Measurements from ENCODE around the gene ZNF140.

ZNF140 gene

GRCh38 chr12:133080368-133081158 lies at the start of gene ZNF140:
Gene ZNF140 (plus strand): TSS chr12:133080923. CDS start chr12:133081321, 398 bp downstream.
- DNase-seq (ENCODE audit: low read depth in 2 of 2), result peak; percentile 88 to 89

- peak; percentile 94 to 95 for DNase-seq (ENCODE audit: low read depth in 2 of 2)
Observed at GRCh38 chr12:133037207-133038005, 43.3 kb upstream of the ZNF140 start, which contains the start of gene ZNF84. Gene ZNF84 (plus strand): TSS chr12:133037509. CDS start chr12:133041468, 3,959 bp downstream.

GRCh38 chr12:133038118-133038709 lies 42.5 kb upstream of the ZNF140 start:
- DNase-seq (ENCODE audit: low read depth in 2 of 2), result no peak

- DNase-seq (ENCODE audit: low read depth in 2 of 2), result no peak
Observed at GRCh38 chr12:133046698-133047097, 34.0 kb upstream of the ZNF140 start.

GRCh38 chr12:133057446-133057845 lies 23.3 kb upstream of the ZNF140 start:
- no peak for DNase-seq (ENCODE audit: low read depth in 2 of 2)

GRCh38 chr12:133058203-133059113 lies 22.3 kb upstream of the ZNF140 start:
- DNase-seq (ENCODE audit: low read depth in 2 of 2), result no peak

GRCh38 chr12:133061954-133062353 lies 18.8 kb upstream of the ZNF140 start:
- no peak for DNase-seq (ENCODE audit: low read depth in 2 of 2)

GRCh38 chr12:133063556-133063955 lies 17.2 kb upstream of the ZNF140 start:
- DNase-seq (ENCODE audit: low read depth in 2 of 2), result no peak

- no peak for DNase-seq (ENCODE audit: low read depth in 2 of 2)
Observed at GRCh38 chr12:133073836-133074235, 6.9 kb upstream of the ZNF140 start.

- peak; percentile 88 to 89 for DNase-seq (ENCODE audit: low read depth in 2 of 2)
Observed at GRCh38 chr12:133080026-133080367, 726 bp upstream of the ZNF140 start.

- DNase-seq (ENCODE audit: low read depth in 2 of 2), result peak in 1 of 2 donors; percentile 62
Observed at GRCh38 chr12:133081159-133081780, 547 bp downstream of the ZNF140 start.

GRCh38 chr12:133083345-133083744 lies 2.6 kb downstream of the ZNF140 start:
- DNase-seq (ENCODE audit: low read depth in 2 of 2), result no peak

- no peak for DNase-seq (ENCODE audit: low read depth in 2 of 2)
Observed at GRCh38 chr12:133105620-133106019, 24.9 kb downstream of the ZNF140 start.

- no peak for DNase-seq (ENCODE audit: low read depth in 2 of 2)
Observed at GRCh38 chr12:133106253-133106652, 25.5 kb downstream of the ZNF140 start.

GRCh38 chr12:133107121-133107520 lies 26.4 kb downstream of the ZNF140 start:
- DNase-seq (ENCODE audit: low read depth in 2 of 2), result no peak

- no peak for DNase-seq (ENCODE audit: low read depth in 2 of 2)
Observed at GRCh38 chr12:133108150-133108549, 27.4 kb downstream of the ZNF140 start.

- no peak for DNase-seq (ENCODE audit: low read depth in 2 of 2)
Observed at GRCh38 chr12:133120385-133121191, 39.9 kb downstream of the ZNF140 start.

GRCh38 chr12:133124674-133125073 lies 44.0 kb downstream of the ZNF140 start:
- no peak for DNase-seq (ENCODE audit: low read depth in 2 of 2)

- no peak for DNase-seq (ENCODE audit: low read depth in 2 of 2)
Observed at GRCh38 chr12:133129368-133130037, 48.8 kb downstream of the ZNF140 start.

Data from stimulated activated CD4-positive, alpha-beta T cell treated with anti-CD3 and anti-CD28 coated beads, Interleukin-1b, Interleukin-23, amount 100 ng/mL, for 4 hours (primary cell).